Vagina (tissue), 2 donors: ENCODE results near the gene MCL1.

ENCODE experiments used
- POLR2A ChIP-seq, 2 donors: fragments of 450-650 bp; IDR thresholded peaks; one replicate each; pipeline ENCODE4 v1.6.1; 2017; ENCODE audit warnings: antibody characterized with exemption in 2 of 2, mild to moderate bottlenecking in 2 of 2, moderate library complexity in 2 of 2
- TF ChIP-seq, protein P1 (sequence below), 3 experiments: fragments of 450-650 bp in 2 of 3; fragments of 200-600 bp in 1 of 3; sonication (generic) in 1 of 3; IDR thresholded peaks; one replicate each; pipeline ENCODE4 v1.5.1; 2017 to 2019; ENCODE audit warnings: antibody characterized with exemption in 3 of 3, mild to moderate bottlenecking in 2 of 3, moderate library complexity in 2 of 3

GRCh38 chr1:150535511-150536287 is 43.7 kb downstream of the MCL1 start:
- TF ChIP-seq, protein P1, sequence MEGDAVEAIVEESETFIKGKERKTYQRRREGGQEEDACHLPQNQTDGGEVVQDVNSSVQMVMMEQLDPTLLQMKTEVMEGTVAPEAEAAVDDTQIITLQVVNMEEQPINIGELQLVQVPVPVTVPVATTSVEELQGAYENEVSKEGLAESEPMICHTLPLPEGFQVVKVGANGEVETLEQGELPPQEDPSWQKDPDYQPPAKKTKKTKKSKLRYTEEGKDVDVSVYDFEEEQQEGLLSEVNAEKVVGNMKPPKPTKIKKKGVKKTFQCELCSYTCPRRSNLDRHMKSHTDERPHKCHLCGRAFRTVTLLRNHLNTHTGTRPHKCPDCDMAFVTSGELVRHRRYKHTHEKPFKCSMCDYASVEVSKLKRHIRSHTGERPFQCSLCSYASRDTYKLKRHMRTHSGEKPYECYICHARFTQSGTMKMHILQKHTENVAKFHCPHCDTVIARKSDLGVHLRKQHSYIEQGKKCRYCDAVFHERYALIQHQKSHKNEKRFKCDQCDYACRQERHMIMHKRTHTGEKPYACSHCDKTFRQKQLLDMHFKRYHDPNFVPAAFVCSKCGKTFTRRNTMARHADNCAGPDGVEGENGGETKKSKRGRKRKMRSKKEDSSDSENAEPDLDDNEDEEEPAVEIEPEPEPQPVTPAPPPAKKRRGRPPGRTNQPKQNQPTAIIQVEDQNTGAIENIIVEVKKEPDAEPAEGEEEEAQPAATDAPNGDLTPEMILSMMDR (IDR thresholded peaks at IDR 0.05): no peak
- no peak for TF ChIP-seq POLR2A (IDR thresholded peaks at IDR 0.05)
